Lower leg skin (tissue), 4 donors: ENCODE results near the gene ASIC2. TPM values are rescaled to one million over a fixed set of nuclear protein-coding genes. Genes with fewer than 3 reads are reported as not detected.

Source experiments
- DNase-seq, 2 donors: peaks; one replicate each; pipeline ENCODE4 v3.0.0-alpha.2; 2019; ENCODE audit warnings: low spot score in 2 of 2
- H3K4me3 ChIP-seq: fragments of 200-600 bp; sonication (generic); 2 replicates; pipeline ENCODE4 v1.5.1; 2017; ENCODE audit warnings: mild to moderate bottlenecking, low read depth; ENCODE audit not compliant: poor library complexity, severe bottlenecking
- CTCF ChIP-seq, 3 donors: fragments of 450-650 bp; IDR thresholded peaks; one replicate each; pipeline ENCODE4 v1.5.1; 2016; ENCODE audit warnings: antibody characterized with exemption in 3 of 3, mild to moderate bottlenecking in 3 of 3, moderate library complexity in 2 of 3
- POLR2A ChIP-seq, 2 donors: fragments of 450-650 bp; IDR thresholded peaks; one replicate each; pipeline ENCODE4 v1.6.1; 2016 to 2017; ENCODE audit warnings: antibody characterized with exemption in 2 of 2, mild to moderate bottlenecking in 1 of 2, moderate library complexity in 1 of 2
- whole genome bisulfite sequencing, 2 donors: methylation state at CpG; one replicate each; pipeline ENCODE4 v1.1.5; 2018; 5-methylcytosine and 5-hydroxymethylcytosine counted together
- intact Hi-C: fragments of 100-400 bp; cut with DNase I; formaldehyde crosslinking; loops from one replicate; pipeline ENCODE4 v1.15.0; 2023; ENCODE audit warnings: low total_unique reads
- total RNA-seq, 4 donors: library from RNA; depleted of rRNA; stranded (reverse); fragments of >200 nt; gene quantifications; one replicate each; pipeline ENCODE4 v1.1.0, GENCODE V29; 2016

The ASIC2 gene
- total RNA-seq, 4 donors from 2014 or later, result 0.21 TPM; not detected in 3

GRCh38 chr17:33202021-33202420 is 91.1 kb downstream of the ASIC2 start:
- H3K4me3 ChIP-seq, result no peak overlapping the region
- peak in 1 of 2 donors; percentile 56 for DNase-seq
- 74 to 91% methylated on average over 7 of the region's 7 CpGs for WGBS, 2 donors
- TF ChIP-seq CTCF (IDR thresholded peaks at IDR 0.05) (no peak), POLR2A (IDR thresholded peaks at IDR 0.05) (no peak)
- intact Hi-C loops, result no loop called here

- H3K4me3 ChIP-seq, result no peak overlapping the region
- TF ChIP-seq CTCF (IDR thresholded peaks at IDR 0.05), result no peak
- no peak for TF ChIP-seq POLR2A (IDR thresholded peaks at IDR 0.05)
- 69 to 78% methylated on average over 4 of the region's 4 CpGs for WGBS, 2 donors
Measured at GRCh38 chr17:33201283-33201682, 91.8 kb downstream of the ASIC2 start.

DNA sequence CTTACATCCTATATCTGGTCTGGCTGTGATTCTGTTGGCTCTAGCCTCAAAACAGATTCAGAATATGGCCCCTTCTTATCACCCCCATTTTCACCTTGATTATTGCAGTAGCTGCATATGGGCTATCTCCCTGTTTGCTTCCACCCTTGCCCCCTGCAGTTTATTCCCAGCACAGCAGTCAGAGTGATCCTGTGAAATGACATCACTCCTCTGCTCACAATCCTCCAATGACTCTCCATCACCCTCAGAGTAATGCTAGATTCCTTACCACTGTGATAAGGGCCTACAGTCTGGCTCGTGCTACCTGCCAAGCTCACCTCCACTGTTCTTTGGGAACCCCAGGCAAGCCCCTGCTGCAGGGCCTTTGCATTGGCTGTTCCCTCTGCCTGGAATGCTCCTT is 92.5 kb downstream of the ASIC2 start:
- DNase-seq, result peak in 1 of 2 donors; percentile 49
- intact Hi-C loops, result no loop called here
- TF ChIP-seq POLR2A (IDR thresholded peaks at IDR 0.05), result no peak
- TF ChIP-seq CTCF (IDR thresholded peaks at IDR 0.05), result no peak
- 63 to 67% methylated on average over 1 of the region's 1 CpG for WGBS, 2 donors
- no peak overlapping the region for H3K4me3 ChIP-seq

More at GRCh38 chr17:33201283-33201682, 91.8 kb downstream of the ASIC2 start:
- intact Hi-C loops, result no loop called here
- DNase-seq, result peak in 1 of 2 donors; percentile 37

DNA sequence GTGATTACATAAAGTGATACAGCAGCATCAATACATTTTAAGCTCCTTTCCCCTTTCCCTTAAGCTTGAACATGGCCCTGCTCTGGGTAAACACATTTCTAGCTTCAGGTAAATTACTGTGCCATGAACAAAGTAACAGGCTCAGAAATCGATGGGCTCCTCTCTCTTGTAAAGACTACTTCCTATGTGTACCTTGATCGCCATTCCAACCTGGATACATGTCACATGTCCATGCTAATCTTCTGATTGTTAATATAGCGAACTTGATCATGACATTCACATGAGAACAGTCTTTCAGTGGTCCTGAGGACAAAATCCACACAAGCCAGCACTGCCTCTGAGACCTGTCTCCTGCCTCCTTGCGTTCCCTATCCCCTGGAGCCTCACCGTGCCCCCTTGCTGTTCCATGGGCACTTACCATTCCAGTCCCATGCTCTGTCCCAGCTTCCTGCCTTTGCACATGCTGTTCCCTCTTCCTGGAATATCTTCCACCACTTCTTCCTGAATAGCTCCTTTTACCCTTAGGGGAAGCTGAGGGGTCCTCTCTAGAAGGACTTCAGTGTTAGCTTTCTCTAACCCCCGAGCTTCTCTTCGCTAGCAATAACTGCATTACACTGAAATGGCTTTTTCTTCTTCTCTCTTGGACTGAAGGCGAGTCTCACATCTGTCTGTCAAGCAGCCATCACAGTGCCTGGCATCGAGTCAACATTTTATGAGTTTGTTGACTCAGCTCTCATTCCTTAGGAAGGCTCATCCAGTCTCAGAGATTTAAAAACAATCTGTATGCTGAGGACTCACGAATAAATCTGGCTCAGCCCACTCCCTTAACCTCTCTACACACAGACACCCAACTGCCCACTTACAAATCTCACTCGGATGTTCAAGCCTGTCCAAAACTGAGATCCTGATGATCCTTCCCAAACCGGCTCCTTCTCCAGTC is 93.3 kb downstream of the ASIC2 start:
- 56 to 60% methylated on average over 12 of the region's 12 CpGs for WGBS, 2 donors
- no peak overlapping the region for H3K4me3 ChIP-seq
- DNase-seq, result peak; percentile 43 to 72
- intact Hi-C loops, result no loop called here
- no peak for TF ChIP-seq CTCF (IDR thresholded peaks at IDR 0.05)
- no peak for TF ChIP-seq POLR2A (IDR thresholded peaks at IDR 0.05)

- intact Hi-C loops, result no loop called here
- TF ChIP-seq POLR2A (IDR thresholded peaks at IDR 0.05) (no peak), CTCF (IDR thresholded peaks at IDR 0.05) (no peak)
- WGBS, 2 donors, result 76 to 79% methylated on average over 5 of the region's 5 CpGs
- no peak overlapping the region for H3K4me3 ChIP-seq
- DNase-seq, result no peak
Measured at GRCh38 chr17:33198954-33199353, 94.1 kb downstream of the ASIC2 start.
